HFFc6 (cell line): ENCODE results near the gene NR3C2. TPM values are rescaled to one million over a fixed set of nuclear protein-coding genes. Genes with fewer than 3 reads are reported as not detected.

Experiments used
- DNase-seq: peaks from one replicate; pipeline ENCODE4 v3.0.0-alpha.2; 2018
- H3K27ac Mint-ChIP-seq: 2 replicates; pipeline ENCODE4 v1.8.0; 2020; ENCODE audit warnings: mild to moderate bottlenecking, mixed read lengths
- H3K27me3 Mint-ChIP-seq: 2 replicates; pipeline ENCODE4 v1.8.0; 2021; ENCODE audit warnings: mild to moderate bottlenecking, moderate library complexity, mixed read lengths; ENCODE audit not compliant: insufficient read depth
- H3K36me3 Mint-ChIP-seq: 2 replicates; pipeline ENCODE4 v1.8.0; 2021; ENCODE audit warnings: low read depth, mixed read lengths
- H3K4me1 Mint-ChIP-seq: 2 replicates; pipeline ENCODE4 v1.8.0; 2020; ENCODE audit warnings: low read depth, mixed read lengths
- H3K4me3 Mint-ChIP-seq: 2 replicates; pipeline ENCODE4 v1.8.0; 2020; ENCODE audit warnings: mild to moderate bottlenecking, moderate library complexity, mixed read lengths
- H3K9me3 Mint-ChIP-seq: 2 replicates; pipeline ENCODE4 v1.8.0; 2020; ENCODE audit warnings: mild to moderate bottlenecking, mixed read lengths
- CTCF ChIP-seq: fragments of 200-600 bp; sonication (generic); IDR thresholded peaks from 2 replicates; pipeline ENCODE4 v1.5.0; 2021; ENCODE audit warnings: antibody characterized with exemption, mild to moderate bottlenecking
- total RNA-seq, 6 experiments: library from RNA; stranded (reverse); fragmentation: NEBNext Ultra II Directional; extraction: Animal tissue kit (Norgen Biotek cat#: 25700); gene quantifications; 2 replicates in 1 of 6; 3 replicates in 5 of 6; pipeline ENCODE4 v1.2.3, GENCODE V29; 2021

NR3C2 gene
- total RNA-seq, 6 experiments from 2014 or later: 0.07 to 0.26 (median 0.11) TPM

GRCh38 chr4:148215202-148215601 lies 227.0 kb downstream of the NR3C2 start:
- no peak for DNase-seq
- H3K27me3 Mint-ChIP-seq: no peaks in the 10 kb centered on the region; the same call in 1 of the 2 replicates
- no peak overlapping the region for H3K27ac Mint-ChIP-seq
- no peaks in the 10 kb centered on the region for H3K9me3 Mint-ChIP-seq
- no peak for TF ChIP-seq CTCF
- no peaks in the 10 kb centered on the region for H3K36me3 Mint-ChIP-seq
- H3K4me1 Mint-ChIP-seq: no peaks in the 10 kb centered on the region
- no peak overlapping the region for H3K4me3 Mint-ChIP-seq

GRCh38 chr4:148214529-148215166 lies 227.6 kb downstream of the NR3C2 start:
- Mint-ChIP-seq H3K4me3 (no peak overlapping the region), H3K4me1 (no peaks in the 10 kb centered on the region), H3K36me3 (no peaks in the 10 kb centered on the region), H3K9me3 (0 out of 2 replicates have a peak, but pooled peaks cover 3% of the 10 kb centered on the region), H3K27ac (no peak overlapping the region), H3K27me3 (peaks cover 3% of the 10 kb centered on the region; the same call in 1 of the 2 replicates)
- no peak for DNase-seq
- no peak for TF ChIP-seq CTCF

GRCh38 chr4:148211533-148211932 lies 230.7 kb downstream of the NR3C2 start:
- no peak for TF ChIP-seq CTCF
- no peak for DNase-seq
- no peak overlapping the region for H3K4me3 Mint-ChIP-seq
- no peak overlapping the region for H3K27ac Mint-ChIP-seq
- no peaks in the 10 kb centered on the region for H3K4me1 Mint-ChIP-seq
- peaks cover 5% of the 10 kb centered on the region for H3K27me3 Mint-ChIP-seq
- peaks cover 4% of the 10 kb centered on the region; the same call in 1 of the 2 replicates for H3K9me3 Mint-ChIP-seq
- H3K36me3 Mint-ChIP-seq: no peaks in the 10 kb centered on the region

- H3K9me3 Mint-ChIP-seq: peaks cover 4% of the 10 kb centered on the region; the same call in 1 of the 2 replicates
- no peak overlapping the region for H3K27ac Mint-ChIP-seq
- no peaks in the 10 kb centered on the region for H3K4me1 Mint-ChIP-seq
- H3K36me3 Mint-ChIP-seq: no peaks in the 10 kb centered on the region
- H3K27me3 Mint-ChIP-seq: peaks cover 5% of the 10 kb centered on the region
- H3K4me3 Mint-ChIP-seq: no peak overlapping the region
- no peak for TF ChIP-seq CTCF
- DNase-seq: no peak
Measured at GRCh38 chr4:148210661-148211060, 231.6 kb downstream of the NR3C2 start.

- DNase-seq: no peak
- H3K4me1 Mint-ChIP-seq: no peaks in the 10 kb centered on the region
Measured at GRCh38 chr4:148207068-148207467, 235.1 kb downstream of the NR3C2 start.

More at GRCh38 chr4:148207068-148207467, 235.1 kb downstream of the NR3C2 start:
- peaks cover 5% of the 10 kb centered on the region for H3K27me3 Mint-ChIP-seq
- H3K4me3 Mint-ChIP-seq: no peak overlapping the region
- TF ChIP-seq CTCF: no peak
- H3K9me3 Mint-ChIP-seq: peaks cover 4% of the 10 kb centered on the region; the same call in 1 of the 2 replicates
- H3K36me3 Mint-ChIP-seq: no peaks in the 10 kb centered on the region
- no peak overlapping the region for H3K27ac Mint-ChIP-seq
